Spleen (tissue), 7 donors: ENCODE measurements around the gene PAPPA2.

ENCODE experiments used
- POLR2A ChIP-seq, 3 donors: fragments of 450-650 bp; IDR thresholded peaks; one replicate each; pipeline ENCODE4 v1.5.1; 2017; ENCODE audit warnings: antibody characterized with exemption in 3 of 3, mild to moderate bottlenecking in 1 of 3
- TF ChIP-seq, protein P1 (sequence below), 11 experiments: fragments of 200-600 bp in 7 of 11; fragments of 450-650 bp in 4 of 11; sonication (generic) in 4 of 11; IDR thresholded peaks in 8 of 11; conservative IDR thresholded peaks in 3 of 11; 1 replicate in 7 of 11; 2 replicates in 4 of 11; pipeline versions ENCODE4 v1.4.0 to v1.8.0; 2016 to 2021; ENCODE audit warnings: antibody characterized with exemption in 11 of 11, inconsistent platforms in 4 of 11, mild to moderate bottlenecking in 1 of 11
- donor health status: DM: no; HTN: no; CAD: no; lungs with moderate emphysema.
- donor health status: DM: no; HTN: no; CAD: no.
- donor health status: DM: no; HTN: no; CAD: no.

DNA sequence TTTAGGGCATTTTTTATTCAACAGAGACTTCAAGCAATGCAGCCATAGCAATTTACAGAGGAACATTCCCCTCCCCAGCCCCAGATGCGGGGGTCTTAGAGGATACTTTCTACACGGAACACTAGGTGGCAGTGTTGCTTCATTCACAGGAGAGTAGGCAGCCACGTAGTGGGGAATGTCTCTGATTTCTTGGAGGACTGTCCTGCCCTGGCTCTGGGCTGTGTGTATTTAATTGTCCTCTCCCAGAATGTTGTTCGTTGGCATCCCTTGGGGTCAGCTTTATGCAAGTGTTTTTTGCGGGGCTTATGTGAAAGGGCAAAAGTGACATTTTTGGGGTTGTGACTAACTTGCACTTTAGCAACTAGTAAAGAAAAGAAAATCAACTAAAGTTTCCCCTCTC lies 96.9 kb downstream of the PAPPA2 start:
- TF ChIP-seq, protein P1, sequence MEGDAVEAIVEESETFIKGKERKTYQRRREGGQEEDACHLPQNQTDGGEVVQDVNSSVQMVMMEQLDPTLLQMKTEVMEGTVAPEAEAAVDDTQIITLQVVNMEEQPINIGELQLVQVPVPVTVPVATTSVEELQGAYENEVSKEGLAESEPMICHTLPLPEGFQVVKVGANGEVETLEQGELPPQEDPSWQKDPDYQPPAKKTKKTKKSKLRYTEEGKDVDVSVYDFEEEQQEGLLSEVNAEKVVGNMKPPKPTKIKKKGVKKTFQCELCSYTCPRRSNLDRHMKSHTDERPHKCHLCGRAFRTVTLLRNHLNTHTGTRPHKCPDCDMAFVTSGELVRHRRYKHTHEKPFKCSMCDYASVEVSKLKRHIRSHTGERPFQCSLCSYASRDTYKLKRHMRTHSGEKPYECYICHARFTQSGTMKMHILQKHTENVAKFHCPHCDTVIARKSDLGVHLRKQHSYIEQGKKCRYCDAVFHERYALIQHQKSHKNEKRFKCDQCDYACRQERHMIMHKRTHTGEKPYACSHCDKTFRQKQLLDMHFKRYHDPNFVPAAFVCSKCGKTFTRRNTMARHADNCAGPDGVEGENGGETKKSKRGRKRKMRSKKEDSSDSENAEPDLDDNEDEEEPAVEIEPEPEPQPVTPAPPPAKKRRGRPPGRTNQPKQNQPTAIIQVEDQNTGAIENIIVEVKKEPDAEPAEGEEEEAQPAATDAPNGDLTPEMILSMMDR (IDR thresholded peaks at IDR 0.05 in 8 of 11, conservative IDR thresholded peaks at IDR 0.05 in 3 of 11): peak in 10 of 11 experiments; percentile 27 to 69 (median 57)
- no peak for TF ChIP-seq POLR2A (IDR thresholded peaks at IDR 0.05)
